K562 (cell line): Measurements from ENCODE around the gene HSPE1. TPM values are rescaled to one million over a fixed set of nuclear protein-coding genes. Genes with fewer than 3 reads are reported as not detected.

ENCODE experiments used
- ATAC-seq: fragments of 200-7000 bp; cut with Tn5 transposase; 3 replicates; pipeline ENCODE4 v1.9.1; 2020; ENCODE audit warnings: moderate library complexity
- BruUV-seq: library from RNA; stranded (reverse); fragments of 400-500 nt; replicated peaks from 2 replicates; lab custom pipeline; 2021; lab: Mats Ljungman, UMichigan
- CTCF ChIA-PET: fragments of 300-600 bp; formaldehyde crosslinking; extraction: SDS; loops from one replicate; lab custom pipeline; 2021; ENCODE audit warnings: low intra/inter-chr PET ratio; lab: Yijun Ruan, JAX
- POLR2A ChIA-PET: fragments of 300-600, 350-650 bp; sonication (Branson Sonifier 250); formaldehyde crosslinking; extraction: SDS; loops from one replicate; lab custom pipeline; 2021; ENCODE audit warnings: antibody characterized with exemption, inconsistent platforms; lab: Yijun Ruan, JAX
- DNase-seq, 4 experiments: peaks; one replicate each; pipeline versions ENCODE4 v3.0.0 to v3.0.0-alpha.2; 2011 to 2018; ENCODE audit warnings: low spot score in 3 of 4, mixed read lengths in 3 of 4; ENCODE audit errors: extremely low read depth in 1 of 4
- FAIRE-seq: peaks from 2 replicates; lab custom pipeline; 2011; peaks lifted over from hg19 to GRCh38; lab: Jason Lieb, UNC
- H2AFZ ChIP-seq: 2 replicates; pipeline ENCODE4 v1.6.0; 2011; ENCODE audit warnings: low read depth, low read length, control low read depth, inconsistent platforms
- H3K27ac ChIP-seq: fragments of 200-600 bp; 3 replicates; pipeline ENCODE4 v1.8.0; 2011; ENCODE audit warnings: low read depth, mild to moderate bottlenecking, control low read depth, inconsistent platforms, low read length, moderate library complexity, mixed read lengths; ENCODE audit errors: extremely low read depth
- H3K27me3 ChIP-seq, 2 experiments: fragments of 300-600 bp in 1 of 2; 2 replicates in 1 of 2; 3 replicates in 1 of 2; pipeline versions ENCODE4 v1.6.0 to v1.8.0; 2011; ENCODE audit warnings: inconsistent platforms in 2 of 2, low read length in 2 of 2, mild to moderate bottlenecking in 1 of 2, mixed read lengths in 1 of 2, moderate library complexity in 1 of 2; ENCODE audit not compliant: control insufficient read depth in 2 of 2, insufficient read depth in 2 of 2
- H3K36me3 ChIP-seq: fragments of 300-600 bp; 3 replicates; pipeline ENCODE4 v1.8.0; 2011; ENCODE audit warnings: mild to moderate bottlenecking, low read length, inconsistent platforms; ENCODE audit not compliant: control insufficient read depth, insufficient read depth
- H3K4me1 ChIP-seq, 2 experiments: fragments of 200-600 bp in 1 of 2; replicated peaks in 1 of 2; 2 replicates in 1 of 2; 3 replicates in 1 of 2; pipeline versions ENCODE4 v1.5.1 to v1.8.0; 2011; ENCODE audit warnings: inconsistent platforms in 2 of 2, low read length in 2 of 2, mild to moderate bottlenecking in 1 of 2, mixed read lengths in 1 of 2, moderate library complexity in 1 of 2; ENCODE audit not compliant: control insufficient read depth in 2 of 2, insufficient read depth in 2 of 2
- H3K4me2 ChIP-seq: 2 replicates; pipeline ENCODE4 v1.6.1; 2011; ENCODE audit warnings: low read length, control low read depth, inconsistent platforms, mixed read lengths; ENCODE audit not compliant: insufficient read depth
- H3K4me3 ChIP-seq: fragments of 200-600 bp; sonication (generic), shearing (Covaris generic); 2 replicates; pipeline ENCODE4 v1.5.1; 2016; ENCODE audit warnings: control low read depth, inconsistent platforms
- H3K79me2 ChIP-seq: fragments of 200-600 bp; 3 replicates; pipeline ENCODE4 v1.8.0; 2011; ENCODE audit warnings: low read length, inconsistent platforms; ENCODE audit not compliant: control insufficient read depth, insufficient read depth
- H3K9ac ChIP-seq, 2 experiments: 2 replicates each; pipeline versions ENCODE4 v1.6.0 to v1.6.1; 2011; ENCODE audit warnings: low read depth in 2 of 2, low read length in 2 of 2, control low read depth in 1 of 2, inconsistent platforms in 1 of 2, mild to moderate bottlenecking in 1 of 2, mixed read lengths in 1 of 2; ENCODE audit not compliant: insufficient read depth in 1 of 2
- H3K9me1 ChIP-seq: one replicate; pipeline ENCODE4 v1.6.0; 2011; ENCODE audit warnings: inconsistent platforms, mild to moderate bottlenecking, low read length, moderate library complexity; ENCODE audit not compliant: control insufficient read depth, insufficient read depth
- H3K9me3 ChIP-seq: replicated peaks from 2 replicates; pipeline ENCODE4 v1.5.1; 2011; ENCODE audit warnings: low read depth, low read length, inconsistent platforms; ENCODE audit not compliant: control insufficient read depth, insufficient read depth
- H4K20me1 ChIP-seq: replicated peaks from 2 replicates; pipeline ENCODE4 v1.6.1; 2011; ENCODE audit warnings: low read length, inconsistent platforms, mixed read lengths; ENCODE audit not compliant: control insufficient read depth, insufficient read depth
- BMI1 ChIP-seq: fragments of 150-350 bp; IDR thresholded peaks from 2 replicates; pipeline ENCODE4 v1.6.1; 2014; ENCODE audit warnings: low read length
- COPS2 ChIP-seq: fragments of 450-650 bp; conservative IDR thresholded peaks from 2 replicates; pipeline ENCODE4 v1.6.1; 2016; ENCODE audit warnings: mild to moderate bottlenecking, moderate library complexity
- ERF ChIP-seq: fragments of 450-650 bp; formaldehyde crosslinking; IDR thresholded peaks from 2 replicates; pipeline ENCODE4 v1.4.0; 2020; ENCODE audit warnings: mild to moderate bottlenecking, mixed read lengths
- ILK ChIP-seq: fragments of 450-650 bp; IDR thresholded peaks from 2 replicates; pipeline ENCODE4 v1.6.1; 2016; ENCODE audit warnings: missing genetic modification characterization, low read depth, mild to moderate bottlenecking, missing compliant biosample characterization, moderate library complexity, borderline replicate concordance
- SMARCA4 ChIP-seq: fragments of 450-650 bp; IDR thresholded peaks from 2 replicates; pipeline ENCODE4 v1.6.1; 2016
- SMARCE1 ChIP-seq: fragments of 450-650 bp; IDR thresholded peaks from 2 replicates; pipeline ENCODE4 v1.7.1; 2016; ENCODE audit warnings: mild to moderate bottlenecking
- TRIM24 ChIP-seq, 2 experiments: fragments of 450-650 bp; IDR thresholded peaks; 2 replicates each; pipeline ENCODE4 v1.6.1; 2016
- WHSC1 ChIP-seq: IDR thresholded peaks from one replicate; pipeline ENCODE4 v1.6.1; 2012; ENCODE audit warnings: low read length, control low read depth, inconsistent platforms
- ZNF174 ChIP-seq: fragments of 250-450 bp; sonication (Bioruptor Pico); IDR thresholded peaks from 2 replicates; pipeline ENCODE4 v1.4.0; 2020; ENCODE audit warnings: mild to moderate bottlenecking
- WGBS: fragments of 100-300 bp; shearing (Covaris generic); methylation state at CpG from one replicate; pipeline ENCODE4 v1.1.6; 2016; ENCODE audit warnings: low coverage, mixed read lengths; ENCODE audit not compliant: insufficient coverage; ENCODE audit errors: missing lambda C conversion rate; 5-methylcytosine and 5-hydroxymethylcytosine counted together
- in situ Hi-C: fragments of 300-500 bp; cut with MboI; formaldehyde crosslinking; loops from 4 replicates; pipeline ENCODE4 v1.15.0; 2018; ENCODE audit warnings: inconsistent platforms, mixed read lengths
- intact Hi-C: fragments of 100-400 bp; cut with micrococcal nuclease; formaldehyde crosslinking; loops from 2 replicates; pipeline ENCODE4 v1.14.2; 2022
- polyA plus RNA-seq, 8 experiments: library from polyadenylated mRNA; depleted of rRNA in 4 of 8; stranded (reverse) in 5 of 8; unstranded in 3 of 8; fragments of >200 nt; fragmentation: Nextera tagmentation in 2 of 8; fragmentation: Illumina TruSeq in 1 of 8; extraction: Ambion mirVana in 2 of 8; extraction: Trizol in 1 of 8; gene quantifications; 2 replicates each; pipeline versions ENCODE4 v1.2.1 to v1.2.3, GENCODE V29; 2011 to 2014; ENCODE audit warnings: inconsistent platforms in 1 of 8, missing spikeins in 1 of 8
- total RNA-seq, 7 experiments: library from RNA; depleted of rRNA in 6 of 7; stranded (reverse); fragments of >200 nt in 6 of 7; fragmentation: Illumina TruSeq in 2 of 7; extraction: Trizol in 2 of 7; gene quantifications; 2 replicates each; pipeline versions ENCODE4 v1.2.1 to v1.2.3, GENCODE V29; 2011 to 2021; ENCODE audit warnings: low replicate concordance in 1 of 7
- TF ChIP-seq, protein P1 (sequence below): sonication (generic); formaldehyde crosslinking; IDR thresholded peaks from 2 replicates; pipeline ENCODE4 v1.4.0; 2020; ENCODE audit warnings: mild to moderate bottlenecking, missing genetic modification reagents
- TF ChIP-seq, protein P2 (sequence below): sonication (generic); formaldehyde crosslinking; IDR thresholded peaks from 2 replicates; pipeline ENCODE4 v1.8.0; 2022; ENCODE audit warnings: mild to moderate bottlenecking, missing genetic modification reagents
- TF ChIP-seq, protein P3 (sequence below): fragments of 250-450 bp; sonication (Bioruptor Pico); IDR thresholded peaks from 2 replicates; pipeline ENCODE4 v1.8.0; 2021; ENCODE audit warnings: moderate library complexity, mild to moderate bottlenecking, inconsistent platforms

The HSPE1 gene
- total and polyA plus RNA-seq, 9 of the 15 experiments (the other 6 are each of a cell fraction or from before 2014, with no cell fraction given): 223 to 1,007 (median 612) TPM

DNA sequence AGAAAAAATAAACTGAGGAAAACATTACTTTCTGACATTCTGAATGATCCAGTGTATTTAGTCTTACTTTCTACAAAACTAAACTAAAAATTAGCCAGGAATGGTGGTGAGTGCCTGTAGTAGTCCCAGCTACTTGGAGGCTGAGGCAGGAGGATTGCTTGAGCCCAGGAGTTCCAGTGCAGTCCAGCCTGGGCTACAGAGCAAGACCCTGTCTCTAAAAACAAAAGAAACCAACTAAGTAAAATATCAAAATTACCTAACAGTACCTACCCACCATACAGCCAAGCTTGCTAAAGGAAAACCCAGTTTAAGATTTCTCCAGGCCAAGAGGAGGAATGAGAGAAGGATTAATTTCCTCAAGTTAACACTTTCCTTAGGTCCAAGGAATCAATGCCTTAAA lies 3.5 kb upstream of the HSPE1 start:
- Histone ChIP-seq H2AFZ (no peak overlapping the region), H3K4me2 (peak overlapping the region; percentile 95), H3K4me1 (peaks cover 10 to 17% of the 10 kb centered on the region in 2 experiments; a peak in 4 of 5 replicates), H3K9me1 (no peaks in the 10 kb centered on the region), H3K4me3 (peak overlapping the region; percentile 74; the same call in 1 of the 2 replicates), H3K79me2 (peaks cover 89% of the 10 kb centered on the region), H3K27me3 (no peaks in the 10 kb centered on the region), H3K27ac (peak overlapping the region; percentile 44; the same call in 1 of the 3 replicates), H3K36me3 (peaks cover 78% of the 10 kb centered on the region), H3K9ac (peak overlapping the region; percentile 83 to 99; a peak in 3 of 4 replicates), H4K20me1 (peaks cover 14% of the 10 kb centered on the region), H3K9me3 (no peaks in the 10 kb centered on the region)
- BruUV-seq: no TSS peak
- ChIA-PET CTCF (no interaction called here), POLR2A (interaction anchor here (0.6 to 2.1 kb wide), 3 partner anchors 8 to 17 kb away, joined by 3 to 10 read pairs (median 4); no protein-coding TSS in a partner anchor)
- ATAC-seq (no peak), FAIRE-seq (no peak), DNase-seq (no peak)
- TF ChIP-seq SMARCA4: no peak
- in situ Hi-C loops: no loop called here
- intact Hi-C loops: loop anchor here (5.0 kb wide), 2 partner anchors 99 to 211 kb away; partner anchors contain the start of gene MARS2

DNA sequence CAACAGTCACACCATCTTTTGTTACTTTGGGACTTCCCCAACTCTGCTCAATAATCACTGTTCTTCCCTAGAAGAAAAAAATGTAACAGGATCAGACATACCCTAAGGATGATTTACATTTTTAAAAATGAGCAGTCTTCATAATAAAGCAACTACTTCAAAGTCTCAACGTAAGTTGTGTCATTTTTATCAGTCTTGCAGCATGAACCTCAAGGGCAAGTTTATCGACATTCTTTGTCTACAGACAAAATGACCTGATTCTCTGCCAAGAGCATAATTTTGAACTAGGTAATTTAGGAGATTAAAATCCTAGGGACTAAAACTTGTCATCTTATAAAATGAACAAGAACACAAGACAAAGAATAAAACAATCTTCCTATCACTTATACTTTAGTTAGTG lies 2.9 kb upstream of the HSPE1 start:
- ChIA-PET POLR2A (interaction anchor here (0.6 to 6.5 kb wide), 4 partner anchors 9 to 18 kb away, joined by 3 to 34 read pairs (median 6); partner anchors contain the start of gene MOB4), CTCF (no interaction called here)
- FAIRE-seq (no peak), ATAC-seq (no peak), DNase-seq (no peak)
- Histone ChIP-seq H4K20me1 (peaks cover 14% of the 10 kb centered on the region), H3K4me2 (peak overlapping the region; percentile 95), H3K4me1 (peaks cover 10 to 17% of the 10 kb centered on the region in 2 experiments; a peak in 4 of 5 replicates), H3K9me1 (no peaks in the 10 kb centered on the region), H3K9me3 (no peaks in the 10 kb centered on the region), H3K36me3 (peaks cover 78% of the 10 kb centered on the region), H2AFZ (no peak overlapping the region), H3K27me3 (no peaks in the 10 kb centered on the region), H3K79me2 (peaks cover 93% of the 10 kb centered on the region), H3K27ac (peak overlapping the region; percentile 44; the same call in 1 of the 3 replicates), H3K4me3 (peak overlapping the region; percentile 74), H3K9ac (peak overlapping the region in 1 of 2 experiments; percentile 99; a peak in 2 of 4 replicates)
- BruUV-seq: no TSS peak
- intact Hi-C loops: loop anchor here (5.0 kb wide), 2 partner anchors 100 to 210 kb away; partner anchors contain the start of gene MARS2
- WGBS: 0% methylated on average over 2 of the region's 2 CpGs
- in situ Hi-C loops: no loop called here
- TF ChIP-seq TRIM24 (IDR thresholded peaks at IDR 0.05): no peak
- no peak for TF ChIP-seq BMI1
- no peak for TF ChIP-seq ERF (CRISPR knock-in tag)
- TF ChIP-seq COPS2: no peak
- no peak for TF ChIP-seq WHSC1
- TF ChIP-seq SMARCE1: no peak
- TF ChIP-seq ILK (tag): no peak
- no peak for TF ChIP-seq ZNF174 (CRISPR knock-in tag)
- TF ChIP-seq, protein P1, sequence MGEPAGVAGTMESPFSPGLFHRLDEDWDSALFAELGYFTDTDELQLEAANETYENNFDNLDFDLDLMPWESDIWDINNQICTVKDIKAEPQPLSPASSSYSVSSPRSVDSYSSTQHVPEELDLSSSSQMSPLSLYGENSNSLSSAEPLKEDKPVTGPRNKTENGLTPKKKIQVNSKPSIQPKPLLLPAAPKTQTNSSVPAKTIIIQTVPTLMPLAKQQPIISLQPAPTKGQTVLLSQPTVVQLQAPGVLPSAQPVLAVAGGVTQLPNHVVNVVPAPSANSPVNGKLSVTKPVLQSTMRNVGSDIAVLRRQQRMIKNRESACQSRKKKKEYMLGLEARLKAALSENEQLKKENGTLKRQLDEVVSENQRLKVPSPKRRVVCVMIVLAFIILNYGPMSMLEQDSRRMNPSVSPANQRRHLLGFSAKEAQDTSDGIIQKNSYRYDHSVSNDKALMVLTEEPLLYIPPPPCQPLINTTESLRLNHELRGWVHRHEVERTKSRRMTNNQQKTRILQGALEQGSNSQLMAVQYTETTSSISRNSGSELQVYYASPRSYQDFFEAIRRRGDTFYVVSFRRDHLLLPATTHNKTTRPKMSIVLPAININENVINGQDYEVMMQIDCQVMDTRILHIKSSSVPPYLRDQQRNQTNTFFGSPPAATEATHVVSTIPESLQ (CRISPR knock-in tag): no peak
- TF ChIP-seq, protein P2, sequence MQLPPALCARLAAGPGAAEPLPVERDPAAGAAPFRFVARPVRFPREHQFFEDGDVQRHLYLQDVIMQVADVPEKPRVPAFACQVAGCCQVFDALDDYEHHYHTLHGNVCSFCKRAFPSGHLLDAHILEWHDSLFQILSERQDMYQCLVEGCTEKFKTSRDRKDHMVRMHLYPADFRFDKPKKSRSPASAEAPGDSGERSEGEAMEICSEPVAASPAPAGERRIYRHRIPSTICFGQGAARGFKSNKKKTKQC (CRISPR knock-in tag): no peak
- TF ChIP-seq, protein P3, sequence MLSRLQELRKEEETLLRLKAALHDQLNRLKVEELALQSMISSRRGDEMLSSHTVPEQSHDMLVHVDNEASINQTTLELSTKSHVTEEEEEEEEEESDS (CRISPR knock-in tag): no peak
